GM18498 (cell line): ENCODE measurements around the gene ARHGEF7.

Experiments
- ATAC-seq: cut with Tn5 transposase; IDR thresholded peaks from one replicate; pipeline ENCODE4 v1.9.1; 2021; ENCODE audit warnings: mild to moderate bottlenecking, moderate library complexity; ENCODE audit not compliant: unreplicated experiment

The ARHGEF7 gene

GRCh38 chr13:111270126-111270525, 155.0 kb downstream of the ARHGEF7 start:
- no peak for ATAC-seq

GRCh38 chr13:111270765-111271698, 155.9 kb downstream of the ARHGEF7 start:
- no peak for ATAC-seq

GRCh38 chr13:111272117-111272516, 157.0 kb downstream of the ARHGEF7 start:
- ATAC-seq: no peak

GRCh38 chr13:111275382-111275781, 160.3 kb downstream of the ARHGEF7 start:
- no peak for ATAC-seq

- no peak for ATAC-seq
These were observed 161.0 kb downstream of the ARHGEF7 start for GRCh38 chr13:111275995-111276618.

GRCh38 chr13:111278258-111278657, 163.1 kb downstream of the ARHGEF7 start:
- ATAC-seq: no peak

GRCh38 chr13:111278743-111279652, 163.9 kb downstream of the ARHGEF7 start:
- no peak for ATAC-seq

- no peak for ATAC-seq
These were observed 165.1 kb downstream of the ARHGEF7 start for GRCh38 chr13:111280226-111280625.

- no peak for ATAC-seq
These were observed 165.8 kb downstream of the ARHGEF7 start for GRCh38 chr13:111280681-111281585.

- no peak for ATAC-seq
These were observed 166.7 kb downstream of the ARHGEF7 start for GRCh38 chr13:111281751-111282311.

- ATAC-seq: no peak
These were observed 167.3 kb downstream of the ARHGEF7 start for GRCh38 chr13:111282425-111282824.

- no peak for ATAC-seq
These were observed 167.9 kb downstream of the ARHGEF7 start for GRCh38 chr13:111282997-111283396.

- ATAC-seq: no peak
These were observed 168.3 kb downstream of the ARHGEF7 start for GRCh38 chr13:111283457-111283856.

- no peak for ATAC-seq
These were observed 168.9 kb downstream of the ARHGEF7 start for GRCh38 chr13:111283991-111284390.

- ATAC-seq: no peak
These were observed 169.5 kb downstream of the ARHGEF7 start for GRCh38 chr13:111284565-111284964.

- no peak for ATAC-seq
These were observed 171.1 kb downstream of the ARHGEF7 start for GRCh38 chr13:111286162-111286561.

GRCh38 chr13:111286749-111287148, 171.6 kb downstream of the ARHGEF7 start:
- no peak for ATAC-seq

- ATAC-seq: no peak
These were observed 172.1 kb downstream of the ARHGEF7 start for GRCh38 chr13:111287201-111287600.

GRCh38 chr13:111288276-111288675, 173.2 kb downstream of the ARHGEF7 start:
- ATAC-seq: no peak

GRCh38 chr13:111289251-111289650, 174.1 kb downstream of the ARHGEF7 start:
- ATAC-seq: no peak
